ENCODE measurements around the gene ARHGAP9.

Gene ARHGAP9

DNA sequence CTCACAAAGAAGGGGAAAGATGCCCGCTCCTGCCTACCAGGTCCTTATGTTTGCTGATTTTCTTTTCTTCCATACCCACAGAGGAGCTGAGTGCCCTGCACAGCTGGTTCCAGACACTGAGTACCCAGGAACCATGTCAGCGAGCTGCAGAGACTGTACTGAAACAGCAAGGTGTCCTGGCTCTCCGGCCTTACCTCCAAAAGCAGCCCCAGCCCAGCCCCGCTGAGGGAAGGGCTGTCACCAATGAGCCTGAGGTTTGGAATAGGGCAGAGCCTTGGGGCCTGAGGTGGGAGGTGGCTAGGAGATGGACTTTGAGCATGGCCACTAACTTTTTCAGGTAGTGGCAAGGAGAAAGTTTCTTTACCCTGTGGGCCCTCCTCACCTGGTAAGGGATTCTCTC, 10.5 kb upstream of the ARHGAP9 start:
- H3K9me3 Mint-ChIP-seq, result no peaks in the 10 kb centered on the region
- H3K4me1 Mint-ChIP-seq (ENCODE audit: low read depth), result peaks cover 28% of the 10 kb centered on the region
- H3K27me3 Mint-ChIP-seq (ENCODE audit: low read depth), result no peaks in the 10 kb centered on the region
- no peak overlapping the region for H3K27ac Mint-ChIP-seq
- H3K4me3 Mint-ChIP-seq, result no peak overlapping the region
- H3K36me3 Mint-ChIP-seq (ENCODE audit: low read depth), result peaks cover 35% of the 10 kb centered on the region

GRCh38 chr12:57489157-57489641, 9.5 kb upstream of the ARHGAP9 start:
- Mint-ChIP-seq H3K36me3 (ENCODE audit: low read depth) (peaks cover 35% of the 10 kb centered on the region), H3K27ac (peak overlapping the region; percentile 97)

DNA sequence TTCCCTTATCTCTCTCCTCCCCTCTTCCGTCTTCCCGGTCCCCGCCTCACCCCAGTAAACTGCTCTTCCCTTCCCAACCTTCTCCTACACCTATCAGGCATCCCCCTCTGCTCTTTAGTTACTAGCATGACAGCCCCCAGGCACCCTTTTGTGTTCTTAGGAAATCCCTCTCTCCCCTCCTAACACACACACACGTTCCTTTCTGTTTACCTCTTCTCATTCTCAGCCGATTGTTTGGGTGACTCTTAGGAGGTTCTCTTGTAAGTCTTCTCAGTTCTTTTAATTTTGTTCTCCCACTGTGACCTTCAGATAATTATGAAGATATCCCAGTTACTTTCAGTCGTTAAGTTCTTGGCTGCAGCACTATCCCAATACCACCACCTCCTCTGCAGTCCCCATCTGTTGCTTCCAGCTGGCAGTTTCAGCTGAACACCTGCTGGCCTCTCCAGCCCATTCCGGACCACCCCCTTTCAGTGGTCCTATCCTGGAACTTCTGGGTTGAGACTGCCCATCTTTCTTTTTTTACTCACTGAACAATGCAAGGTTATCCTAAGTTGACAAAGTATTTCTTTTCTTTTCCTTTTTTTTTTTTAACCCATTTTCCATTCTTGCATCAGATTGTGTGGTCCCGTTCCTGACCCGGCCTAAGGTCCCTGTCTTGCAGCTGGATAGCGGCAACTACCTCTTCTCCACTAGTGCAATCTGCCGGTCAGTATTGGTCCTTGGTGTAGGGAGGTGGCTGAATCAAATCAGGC, 8.9 kb upstream of the ARHGAP9 start:
- H3K4me1 Mint-ChIP-seq (ENCODE audit: low read depth), result peaks cover 28% of the 10 kb centered on the region
- H3K4me3 Mint-ChIP-seq, result peak overlapping the region; percentile 100
- H3K9me3 Mint-ChIP-seq, result no peaks in the 10 kb centered on the region
- H3K27me3 Mint-ChIP-seq (ENCODE audit: low read depth), result no peaks in the 10 kb centered on the region
- peak overlapping the region; percentile 97 for H3K27ac Mint-ChIP-seq
- H3K36me3 Mint-ChIP-seq (ENCODE audit: low read depth), result peaks cover 35% of the 10 kb centered on the region

More at GRCh38 chr12:57489157-57489641, 9.5 kb upstream of the ARHGAP9 start:
- no peaks in the 10 kb centered on the region for H3K27me3 Mint-ChIP-seq (ENCODE audit: low read depth)
- no peaks in the 10 kb centered on the region for H3K9me3 Mint-ChIP-seq
- peak overlapping the region; percentile 100 for H3K4me3 Mint-ChIP-seq
- H3K4me1 Mint-ChIP-seq (ENCODE audit: low read depth), result peaks cover 28% of the 10 kb centered on the region

DNA sequence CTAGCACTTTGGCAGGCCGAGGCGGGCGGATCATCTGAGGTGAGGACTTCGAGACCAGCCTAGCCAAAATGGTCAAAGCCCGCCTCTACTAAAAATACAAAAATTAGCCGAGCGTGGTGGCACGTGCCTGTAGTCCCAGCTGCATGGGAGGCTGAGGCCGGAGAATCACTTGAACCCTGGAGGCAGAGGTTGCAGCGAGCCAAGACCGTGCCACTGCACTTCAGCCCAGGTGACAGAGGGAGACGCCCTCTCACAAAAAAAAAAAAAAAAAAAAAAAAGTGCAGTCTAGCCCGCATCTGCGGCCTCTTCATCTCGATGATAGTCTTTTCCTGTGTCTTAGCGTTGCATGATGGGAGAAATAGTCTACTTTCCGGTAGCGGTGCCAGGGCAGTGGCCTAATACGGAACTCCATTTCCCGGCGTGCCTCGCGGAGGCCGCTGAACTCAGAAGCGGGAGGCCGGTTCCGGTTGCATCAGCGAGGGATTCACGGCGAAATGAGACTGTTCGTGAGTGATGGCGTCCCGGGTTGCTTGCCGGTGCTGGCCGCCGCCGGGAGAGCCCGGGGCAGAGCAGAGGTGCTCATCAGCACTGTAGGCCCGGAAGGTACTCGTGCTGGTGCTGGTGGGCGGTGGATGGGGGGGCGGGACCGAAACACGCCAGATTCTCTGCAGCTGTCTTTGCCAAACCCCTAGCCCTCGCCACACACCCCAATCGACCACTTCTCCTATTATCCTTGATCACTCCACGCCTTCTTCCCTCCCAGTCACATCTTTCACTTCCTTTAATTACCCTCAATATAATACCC, 8.1 kb upstream of the ARHGAP9 start, which contains the start of gene MARS1:
TSS of gene MARS1 (plus strand) at position 472 of the 805 bp plus-strand sequence. CDS start at position 495, 23 bp downstream.
- Mint-ChIP-seq H3K36me3 (ENCODE audit: low read depth) (peaks cover 33% of the 10 kb centered on the region), H3K4me3 (peak within 1 kb of the TSS; percentile 100), H3K9me3 (no peaks in the 10 kb centered on the region), H3K27me3 (ENCODE audit: low read depth) (no peaks in the 10 kb centered on the region), H3K27ac (peak within 1 kb of the TSS; percentile 97), H3K4me1 (ENCODE audit: low read depth) (peaks cover 32% of the 10 kb centered on the region)

DNA sequence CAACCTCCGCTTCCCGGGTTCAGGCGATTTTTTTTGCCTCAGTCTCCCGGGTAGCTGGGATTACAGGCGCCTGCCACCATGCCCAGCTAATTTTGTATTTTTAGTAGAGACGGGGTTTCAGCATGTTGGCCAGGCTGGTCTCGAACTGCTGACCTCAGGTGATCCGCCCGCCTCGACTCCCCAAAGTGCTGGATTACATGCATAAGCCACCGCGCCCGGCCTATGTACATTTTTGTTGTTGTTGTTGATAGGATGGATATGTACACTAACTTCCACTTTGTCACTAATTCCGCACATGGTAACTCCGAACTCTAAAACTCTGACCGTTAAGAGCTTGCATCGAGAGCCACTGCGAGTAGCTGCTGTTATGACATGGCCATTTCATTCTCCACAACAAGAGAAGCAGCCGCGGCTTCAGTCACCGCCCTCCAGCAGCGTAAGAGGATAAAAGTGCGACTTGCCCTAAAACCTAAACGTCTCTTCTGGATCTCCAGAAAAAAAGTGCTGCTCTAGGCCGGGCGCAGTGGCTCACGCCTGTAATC, 7.5 kb upstream of the ARHGAP9 start:
- Mint-ChIP-seq H3K36me3 (ENCODE audit: low read depth) (peaks cover 28% of the 10 kb centered on the region), H3K4me3 (peak overlapping the region; percentile 100), H3K9me3 (no peaks in the 10 kb centered on the region), H3K4me1 (ENCODE audit: low read depth) (peaks cover 31% of the 10 kb centered on the region), H3K27me3 (ENCODE audit: low read depth) (no peaks in the 10 kb centered on the region), H3K27ac (peak overlapping the region; percentile 97)

GRCh38 chr12:57485695-57486094, 6.0 kb upstream of the ARHGAP9 start:
- H3K27ac Mint-ChIP-seq, result no peak overlapping the region
- H3K9me3 Mint-ChIP-seq, result no peaks in the 10 kb centered on the region
- H3K36me3 Mint-ChIP-seq (ENCODE audit: low read depth), result peaks cover 20% of the 10 kb centered on the region
- no peaks in the 10 kb centered on the region for H3K27me3 Mint-ChIP-seq (ENCODE audit: low read depth)
- H3K4me3 Mint-ChIP-seq, result no peak overlapping the region
- peaks cover 33% of the 10 kb centered on the region for H3K4me1 Mint-ChIP-seq (ENCODE audit: low read depth)

DNA sequence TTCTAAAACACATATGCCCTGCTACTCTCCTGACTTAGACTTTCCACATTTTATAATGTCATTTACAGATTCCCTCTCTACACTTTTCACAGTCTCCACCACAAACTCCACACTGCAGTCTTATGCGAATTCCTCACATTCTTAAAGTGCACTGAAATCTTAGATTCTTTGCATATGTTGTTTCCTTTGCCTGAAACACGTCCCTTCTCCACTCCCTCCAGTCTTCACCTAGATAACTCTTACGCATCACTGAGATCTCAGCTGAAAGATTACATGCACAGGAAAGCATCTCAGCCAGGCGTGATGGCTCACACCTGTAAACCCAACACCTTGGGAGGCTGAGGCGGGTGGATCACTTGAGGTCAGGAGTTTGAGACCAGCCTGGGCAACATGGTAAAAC, 3.8 kb upstream of the ARHGAP9 start:
- Mint-ChIP-seq H3K36me3 (ENCODE audit: low read depth) (peaks cover 9% of the 10 kb centered on the region), H3K27me3 (ENCODE audit: low read depth) (no peaks in the 10 kb centered on the region), H3K4me1 (ENCODE audit: low read depth) (peaks cover 37% of the 10 kb centered on the region), H3K27ac (no peak overlapping the region), H3K4me3 (no peak overlapping the region), H3K9me3 (no peaks in the 10 kb centered on the region)

GRCh38 chr12:57481671-57482070, 2.0 kb upstream of the ARHGAP9 start:
- H3K9me3 Mint-ChIP-seq, result no peaks in the 10 kb centered on the region
- no peak overlapping the region for H3K4me3 Mint-ChIP-seq
- H3K36me3 Mint-ChIP-seq (ENCODE audit: low read depth), result peaks cover 10% of the 10 kb centered on the region
- no peaks in the 10 kb centered on the region for H3K27me3 Mint-ChIP-seq (ENCODE audit: low read depth)
- peaks cover 44% of the 10 kb centered on the region for H3K4me1 Mint-ChIP-seq (ENCODE audit: low read depth)
- H3K27ac Mint-ChIP-seq, result peak overlapping the region; percentile 98

GRCh38 chr12:57479043-57479375, 657 bp downstream of the ARHGAP9 start:
- H3K4me1 Mint-ChIP-seq (ENCODE audit: low read depth), result peaks cover 59% of the 10 kb centered on the region
- H3K9me3 Mint-ChIP-seq, result no peaks in the 10 kb centered on the region
- H3K27ac Mint-ChIP-seq, result peak overlapping the region; percentile 98
- H3K4me3 Mint-ChIP-seq, result peak overlapping the region; percentile 96
- no peaks in the 10 kb centered on the region for H3K27me3 Mint-ChIP-seq (ENCODE audit: low read depth)
- H3K36me3 Mint-ChIP-seq (ENCODE audit: low read depth), result peaks cover 25% of the 10 kb centered on the region

GRCh38 chr12:57477710-57478681, 1.7 kb downstream of the ARHGAP9 start:
- peak overlapping the region; percentile 96 for H3K4me3 Mint-ChIP-seq
- no peaks in the 10 kb centered on the region for H3K27me3 Mint-ChIP-seq (ENCODE audit: low read depth)
- H3K4me1 Mint-ChIP-seq (ENCODE audit: low read depth), result peaks cover 57% of the 10 kb centered on the region
- peak overlapping the region; percentile 98 for H3K27ac Mint-ChIP-seq
- H3K36me3 Mint-ChIP-seq (ENCODE audit: low read depth), result peaks cover 32% of the 10 kb centered on the region
- H3K9me3 Mint-ChIP-seq, result no peaks in the 10 kb centered on the region

GRCh38 chr12:57476993-57477709, 2.5 kb downstream of the ARHGAP9 start:
- Mint-ChIP-seq H3K4me3 (peak overlapping the region; percentile 96), H3K27ac (peak overlapping the region; percentile 98), H3K27me3 (ENCODE audit: low read depth) (no peaks in the 10 kb centered on the region), H3K4me1 (ENCODE audit: low read depth) (peaks cover 61% of the 10 kb centered on the region), H3K9me3 (no peaks in the 10 kb centered on the region), H3K36me3 (ENCODE audit: low read depth) (peaks cover 39% of the 10 kb centered on the region)

DNA sequence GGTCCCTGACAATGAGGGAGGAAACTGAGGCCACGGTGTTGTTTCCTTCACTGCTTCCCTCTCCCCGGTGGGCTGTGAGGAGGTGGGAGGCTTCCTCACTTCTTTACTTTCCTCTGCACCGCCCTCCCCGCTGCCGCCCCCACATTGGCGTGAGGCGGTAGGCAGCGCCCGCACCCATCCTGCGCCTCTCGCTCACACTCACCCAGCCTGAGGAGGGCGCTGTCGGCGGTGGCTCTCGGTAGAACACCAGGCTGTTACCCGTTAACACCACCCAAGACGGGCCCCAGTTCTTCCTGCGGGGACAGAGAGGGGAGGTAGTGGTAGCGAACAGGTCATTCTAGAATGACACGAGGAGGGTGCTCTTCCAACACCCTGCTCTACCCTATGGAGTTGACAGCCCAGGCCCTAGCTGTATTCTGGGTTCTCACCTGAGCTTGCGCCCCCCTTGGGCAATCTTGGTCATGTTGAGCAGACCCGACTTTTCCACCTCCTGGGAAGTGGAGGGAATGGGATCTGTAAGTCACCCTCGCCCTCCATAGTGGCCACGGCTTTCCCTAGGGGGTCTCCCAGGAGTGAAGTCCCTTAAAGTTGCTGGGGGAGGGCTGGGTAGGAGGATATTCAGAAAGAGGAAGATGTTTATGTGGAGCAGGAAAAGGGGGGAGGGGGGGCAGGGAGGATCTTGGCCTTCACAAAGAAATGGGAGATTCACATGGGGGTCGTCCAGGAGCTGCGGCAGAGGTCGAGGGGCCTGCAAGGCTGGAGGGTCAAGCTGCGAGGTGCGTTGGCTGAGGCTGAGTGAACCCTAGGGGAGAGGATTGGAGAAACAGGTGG, 3.3 kb downstream of the ARHGAP9 start:
- H3K36me3 Mint-ChIP-seq (ENCODE audit: low read depth), result peaks cover 41% of the 10 kb centered on the region
- peak overlapping the region; percentile 98 for H3K27ac Mint-ChIP-seq
- H3K4me1 Mint-ChIP-seq (ENCODE audit: low read depth), result peaks cover 59% of the 10 kb centered on the region
- H3K4me3 Mint-ChIP-seq, result peak overlapping the region; percentile 96
- no peaks in the 10 kb centered on the region for H3K27me3 Mint-ChIP-seq (ENCODE audit: low read depth)
- H3K9me3 Mint-ChIP-seq, result no peaks in the 10 kb centered on the region

Measured in T-helper 1 cell treated with Interleukin-12 subunit alpha and Interleukin-12 subunit beta and Interleukin-4 antibody, amounts not matched to agents 30 μg/mL and 1 μg/mL, for 36 hours (primary cell).